ENCODE results near the gene PSAP.

Gene PSAP

DNA sequence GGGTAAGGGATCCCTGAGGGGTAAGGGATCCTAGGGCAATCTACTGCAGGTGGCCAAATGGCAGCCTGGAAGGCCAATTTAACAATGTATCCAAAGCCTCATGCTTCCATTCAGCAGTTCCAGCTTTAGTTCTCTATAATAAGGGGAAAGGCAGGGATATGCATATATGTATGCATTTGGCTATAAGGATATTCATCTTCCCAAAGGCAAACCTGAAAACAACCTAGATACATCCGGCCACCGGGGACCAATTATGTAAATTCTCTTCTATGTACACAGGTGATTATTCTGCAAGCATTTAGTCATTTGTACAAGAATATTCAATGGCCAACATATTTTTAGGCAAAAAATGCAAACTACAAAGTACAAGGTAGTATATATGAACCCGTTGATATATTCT, 26.7 kb downstream of the PSAP start:
- DNase-seq = no peak

DNA sequence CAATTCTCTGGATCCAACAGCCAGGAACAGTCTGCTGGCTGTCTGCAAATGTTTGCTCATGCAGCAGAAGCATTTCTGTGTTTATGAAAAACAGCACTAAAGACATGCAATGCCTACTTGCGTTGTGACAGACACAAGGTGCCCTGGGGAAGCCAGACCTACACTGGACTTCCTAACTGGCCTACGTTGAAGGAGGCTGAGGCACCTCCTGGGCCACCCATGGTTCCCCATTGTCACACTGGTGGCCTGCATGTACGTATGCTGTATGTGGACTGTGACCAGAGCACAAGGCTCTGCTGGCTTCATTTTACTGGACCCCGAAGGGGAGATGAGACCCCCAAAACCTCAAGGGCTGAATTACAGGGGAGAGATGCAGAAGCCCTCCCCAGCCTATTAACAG, 27.7 kb downstream of the PSAP start:
- no peak for DNase-seq

DNA sequence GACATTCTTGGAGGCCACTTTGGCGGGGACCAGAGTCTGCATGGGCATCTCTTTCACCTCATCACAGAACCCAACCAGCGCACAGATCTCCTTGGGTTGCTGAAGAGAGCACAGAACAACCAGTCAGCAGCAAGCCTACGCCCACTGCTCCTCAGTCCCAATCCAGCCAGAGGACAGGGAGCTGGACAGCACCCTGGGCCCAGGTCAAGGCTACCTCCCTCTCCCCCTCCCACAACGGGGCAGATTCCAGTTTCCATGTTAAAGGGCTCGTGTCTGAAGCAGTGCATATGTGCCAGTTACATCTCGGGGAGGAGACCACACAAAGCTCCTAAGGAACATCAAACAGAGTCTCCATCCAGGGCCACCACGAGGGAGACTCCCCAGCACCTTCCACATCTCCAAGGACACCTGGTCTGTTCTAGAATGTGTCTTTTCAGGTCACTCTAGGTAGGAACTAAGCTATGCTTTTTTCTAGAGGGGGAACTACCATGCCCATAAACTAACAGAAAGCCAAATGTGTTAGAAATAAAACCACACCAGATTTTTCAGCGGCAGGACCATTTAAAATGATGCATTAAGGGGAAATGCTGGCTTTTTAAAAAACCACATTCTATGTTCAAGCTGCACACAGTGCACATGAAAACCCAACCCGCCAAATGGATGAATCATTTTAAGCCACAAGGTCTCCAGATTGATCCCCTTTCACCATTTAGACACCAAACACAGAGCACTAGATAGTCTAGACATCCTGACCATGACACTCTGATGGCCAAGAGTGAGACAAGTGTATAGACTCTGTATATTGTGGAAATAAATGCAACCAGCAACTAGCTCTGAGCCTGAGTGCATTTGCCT, 28.9 kb downstream of the PSAP start:
- DNase-seq = no peak

DNA sequence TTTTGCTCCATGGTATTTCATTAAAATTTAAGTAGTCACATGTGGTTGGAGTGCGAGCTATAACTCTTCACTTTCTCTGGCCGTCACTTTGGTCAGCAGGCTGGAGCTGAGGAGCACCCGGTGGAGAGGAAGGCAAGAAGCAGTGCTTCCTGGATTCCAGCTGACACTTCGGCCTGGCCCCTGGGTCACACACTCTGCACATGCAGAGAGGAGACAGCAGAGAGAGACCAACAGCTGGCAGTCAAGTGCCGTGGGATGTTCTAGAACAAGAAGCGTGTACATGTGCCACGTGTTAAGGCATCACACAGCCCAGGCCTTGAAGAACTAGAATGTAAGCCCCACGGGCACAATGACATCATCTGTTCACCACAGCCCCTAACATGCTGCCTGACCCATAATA, 30.1 kb downstream of the PSAP start:
- DNase-seq = no peak

DNA sequence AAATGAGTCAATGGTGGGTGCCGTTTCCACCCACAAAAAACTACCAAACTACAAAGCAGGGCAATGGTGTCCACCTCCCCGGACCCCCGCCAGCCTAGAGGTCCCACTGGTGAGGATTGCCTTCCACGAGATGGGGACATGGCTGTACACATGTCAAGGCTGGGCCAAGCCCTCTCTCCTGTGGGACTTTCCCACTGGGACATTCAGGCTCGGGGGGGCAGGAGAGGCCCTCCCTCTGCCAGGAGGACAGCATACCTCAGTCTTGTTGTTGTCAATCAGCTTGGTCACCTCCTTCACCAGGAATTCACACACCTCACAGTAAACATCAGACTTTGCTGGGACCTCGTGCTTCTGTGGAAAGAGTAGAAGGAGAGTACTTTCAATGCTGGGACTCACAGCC, 31.1 kb downstream of the PSAP start:
- no peak for DNase-seq

DNA sequence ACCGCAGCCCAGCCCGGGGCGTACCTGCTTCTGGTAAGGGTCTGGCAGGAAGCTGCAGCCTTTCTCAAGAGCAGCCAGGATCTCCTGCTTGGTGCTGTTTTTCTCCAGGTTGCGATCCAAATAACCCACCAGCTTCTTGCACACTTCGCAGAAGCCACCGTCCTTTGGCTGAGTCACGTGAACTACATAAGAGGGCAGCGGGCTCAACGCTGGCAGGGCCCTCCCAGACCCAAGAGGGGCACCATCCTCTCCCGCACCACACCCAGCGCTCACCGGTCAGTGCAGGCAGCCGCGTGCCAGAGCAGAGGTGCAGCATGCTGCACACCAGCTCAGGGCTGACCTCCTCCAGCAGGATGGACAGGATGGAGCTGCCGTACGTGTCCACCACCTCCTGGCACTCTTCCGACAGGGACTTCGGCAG, 31.6 kb downstream of the PSAP start:
- DNase-seq = no peak

DNA sequence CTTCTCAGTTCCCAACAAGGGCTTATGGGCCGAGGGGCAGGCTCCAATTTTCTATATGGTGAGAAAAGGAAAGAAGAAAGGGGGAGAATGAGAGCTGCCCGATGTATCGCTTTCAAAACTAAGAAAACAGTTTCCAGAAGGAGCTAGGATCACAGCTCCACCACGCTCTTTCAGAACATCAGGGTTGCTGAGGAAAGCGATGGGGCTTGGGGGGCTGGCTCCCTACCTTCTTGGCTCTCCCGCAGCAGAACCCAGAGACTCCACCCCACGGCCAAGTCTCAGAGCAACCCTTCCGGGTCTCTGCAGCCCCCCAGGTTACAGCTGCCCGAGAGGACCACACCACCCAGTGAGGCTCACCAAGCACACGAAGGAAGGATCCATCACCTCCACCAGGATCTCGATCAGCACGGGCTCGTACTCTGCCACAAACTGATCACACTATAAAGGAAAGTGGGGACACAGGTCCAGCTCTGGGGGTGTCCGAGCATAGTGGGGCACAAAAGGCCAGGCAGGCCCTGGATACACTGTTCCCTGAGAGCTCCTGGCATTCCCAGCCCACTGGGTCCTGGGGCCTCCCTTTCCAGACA, 32.3 kb downstream of the PSAP start:
- no peak for DNase-seq

DNA sequence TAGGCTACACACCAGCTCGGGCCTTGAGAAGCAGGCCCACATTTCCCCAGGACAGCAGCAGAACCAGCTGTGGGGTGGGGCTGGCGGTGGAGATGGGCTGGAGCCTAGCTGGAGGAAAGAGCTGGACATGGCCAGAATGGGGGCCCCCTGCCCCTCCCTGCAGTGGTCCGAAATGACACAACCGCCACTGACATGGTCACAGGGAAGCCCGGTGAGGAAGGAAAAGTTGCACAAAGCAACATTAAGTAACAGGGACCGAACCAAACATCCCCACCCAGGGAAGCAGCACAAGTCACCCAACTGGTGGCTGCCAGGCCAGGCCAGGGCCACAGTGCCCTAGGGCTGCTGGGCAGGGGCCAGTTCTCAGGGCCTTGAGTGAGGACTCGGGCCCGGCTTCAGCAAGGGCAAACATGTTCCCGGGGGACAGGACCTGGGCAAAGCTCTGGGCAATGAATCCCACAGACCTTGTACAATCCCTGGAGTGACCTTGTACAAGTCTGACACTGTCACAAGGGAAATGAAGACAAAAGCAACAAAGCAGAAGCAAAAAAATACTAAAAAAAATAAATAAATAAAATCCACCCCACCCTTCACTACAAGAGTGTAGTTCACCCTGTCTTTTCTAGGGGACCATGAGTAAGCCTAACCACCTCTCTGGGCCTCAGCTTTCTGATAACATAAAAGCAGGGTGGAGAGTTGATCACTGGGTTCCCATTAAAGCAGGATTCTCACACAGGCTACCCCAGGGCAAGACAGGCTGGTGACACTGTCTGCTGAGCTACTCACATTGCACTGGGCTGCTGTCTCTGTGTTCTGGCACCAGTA, 33.0 kb downstream of the PSAP start:
- no peak for DNase-seq

DNA sequence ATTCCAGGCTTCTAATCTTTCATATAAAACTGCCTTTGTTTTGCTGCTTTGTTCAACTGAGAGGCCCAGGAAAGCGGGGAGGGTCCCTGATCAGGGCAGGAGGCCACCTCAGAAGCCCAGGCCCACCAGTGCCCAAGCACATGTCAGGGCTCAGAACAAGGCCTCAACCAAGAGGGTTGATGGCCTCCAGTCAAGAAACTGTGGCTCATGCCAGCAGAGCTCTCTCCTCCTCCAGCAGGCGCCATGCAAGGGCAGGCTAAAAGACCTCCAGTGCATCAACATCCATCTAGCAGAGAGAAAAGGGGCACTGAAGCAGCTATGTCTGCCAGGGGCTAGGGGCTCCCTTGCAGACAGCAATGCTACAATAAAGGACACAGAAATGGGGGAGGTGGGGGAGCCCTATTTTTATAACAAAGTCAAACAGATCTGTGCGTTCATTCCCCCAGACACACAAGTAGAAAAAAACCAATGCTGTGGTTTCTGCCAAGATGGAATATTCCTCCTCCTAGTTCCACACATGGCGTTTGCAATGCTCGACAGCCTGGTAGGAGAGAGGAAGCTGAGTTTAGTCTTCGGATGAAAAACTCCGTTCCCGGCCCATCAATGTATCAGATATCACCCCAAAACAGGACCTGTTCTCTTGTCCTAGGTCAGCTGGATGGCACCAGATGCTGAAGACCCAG, 34.0 kb downstream of the PSAP start:
- DNase-seq = no peak

DNA sequence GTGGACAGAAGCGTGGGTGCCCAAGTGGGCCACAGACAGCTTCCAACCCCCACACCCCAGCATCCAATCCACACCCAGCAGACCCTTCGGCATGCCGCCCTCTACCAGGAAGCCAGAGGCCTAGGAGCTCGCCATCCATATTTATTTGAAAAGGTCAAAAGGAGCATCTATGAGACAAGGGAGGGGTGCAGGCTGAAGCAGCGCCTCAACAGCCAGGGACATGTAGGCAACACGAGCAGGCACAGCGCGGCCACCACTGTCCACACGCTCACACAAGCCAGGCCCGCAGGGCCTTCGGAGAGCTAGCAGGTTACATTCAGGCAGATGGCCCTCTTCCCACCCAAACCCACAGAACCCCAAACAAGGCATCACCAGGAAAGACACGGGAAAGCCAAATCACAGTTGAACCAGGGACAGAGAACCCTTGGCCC, 34.6 kb downstream of the PSAP start:
- no peak for DNase-seq

DNA sequence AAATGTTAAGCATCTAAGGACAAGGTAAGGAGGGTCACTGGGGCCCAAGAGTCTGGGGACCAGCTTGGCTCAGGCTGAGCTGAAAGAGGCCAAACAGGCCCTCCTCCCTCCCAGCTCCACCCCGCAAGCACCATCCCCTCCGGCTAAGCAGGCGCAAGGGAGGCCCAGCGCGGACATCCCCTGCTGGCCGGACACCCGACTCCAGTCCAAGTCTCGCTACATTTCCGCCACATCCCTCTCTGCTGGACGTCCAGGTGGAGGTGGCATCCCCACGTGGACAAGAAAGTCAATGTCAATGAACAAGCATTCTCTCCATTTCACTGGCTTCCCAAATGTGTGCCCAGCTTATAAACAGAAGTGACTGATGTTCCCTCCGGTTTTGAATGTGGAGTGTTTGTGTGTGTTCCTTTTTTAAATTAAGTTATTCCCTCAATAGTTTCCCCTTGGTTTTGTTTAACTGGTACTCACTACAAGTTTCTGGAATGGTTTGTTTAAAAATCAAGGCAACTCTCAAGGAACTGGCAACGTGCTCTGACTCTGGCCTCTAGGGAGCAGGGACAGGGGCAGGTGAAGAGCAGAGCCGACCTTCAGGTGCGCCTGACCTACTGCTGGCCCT, 35.4 kb downstream of the PSAP start:
- no peak for DNase-seq

DNA sequence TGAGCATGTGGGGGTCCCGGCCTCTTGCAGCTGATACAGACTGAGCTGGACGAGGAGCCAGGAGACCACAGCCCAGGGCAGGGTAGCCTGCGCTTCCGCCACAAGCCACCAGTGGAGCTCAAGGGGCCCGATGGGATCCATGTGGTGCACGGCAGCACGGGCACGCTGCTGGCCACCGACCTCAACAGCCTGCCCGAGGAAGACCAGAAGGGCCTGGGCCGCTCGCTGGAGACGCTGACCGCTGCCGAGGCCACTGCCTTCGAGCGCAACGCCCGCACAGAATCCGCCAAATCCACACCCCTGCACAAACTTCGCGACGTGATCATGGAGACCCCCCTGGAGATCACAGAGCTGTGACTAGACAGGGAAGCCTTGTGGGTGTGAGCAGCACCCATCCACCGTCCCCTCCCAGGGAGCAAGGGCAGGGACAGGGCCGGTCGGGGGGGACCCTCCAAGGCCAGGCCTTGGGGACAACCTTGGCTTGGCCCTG, 36.1 kb downstream of the PSAP start:
- no peak for DNase-seq

DNA sequence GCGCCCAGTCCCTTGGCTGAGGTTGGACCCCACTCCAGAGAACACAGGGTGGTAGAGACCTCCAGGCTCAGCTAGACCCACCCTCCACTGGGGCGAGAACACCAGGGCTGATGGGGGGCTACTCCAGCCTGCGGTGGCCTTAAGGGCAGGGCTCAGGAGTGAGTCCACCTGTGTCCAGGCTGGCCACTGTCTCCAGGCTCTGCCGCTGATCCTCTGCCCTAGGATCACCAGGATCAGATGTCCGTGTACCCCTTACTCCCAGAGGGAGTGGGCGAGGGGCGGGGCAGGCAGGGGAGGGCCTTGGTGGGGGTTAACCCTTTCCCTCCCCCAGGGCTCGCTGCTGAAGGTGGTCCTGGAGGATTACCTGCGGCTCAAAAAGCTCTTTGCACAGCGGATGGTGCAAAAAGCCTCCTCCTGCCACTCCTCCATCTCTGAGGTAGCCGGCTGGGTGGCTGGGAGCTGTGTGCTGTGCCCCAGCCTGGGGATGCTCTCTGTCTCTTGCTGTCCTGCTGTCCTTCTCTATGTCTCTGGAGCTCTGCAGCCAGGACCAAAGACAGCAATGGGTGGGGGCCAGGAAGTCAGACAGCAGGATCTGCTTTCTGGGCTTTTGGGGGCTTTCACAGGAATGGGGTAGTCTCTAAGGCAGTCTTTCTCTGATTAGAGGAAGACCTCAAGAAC, 38.0 kb downstream of the PSAP start:
- no peak for DNase-seq

DNA sequence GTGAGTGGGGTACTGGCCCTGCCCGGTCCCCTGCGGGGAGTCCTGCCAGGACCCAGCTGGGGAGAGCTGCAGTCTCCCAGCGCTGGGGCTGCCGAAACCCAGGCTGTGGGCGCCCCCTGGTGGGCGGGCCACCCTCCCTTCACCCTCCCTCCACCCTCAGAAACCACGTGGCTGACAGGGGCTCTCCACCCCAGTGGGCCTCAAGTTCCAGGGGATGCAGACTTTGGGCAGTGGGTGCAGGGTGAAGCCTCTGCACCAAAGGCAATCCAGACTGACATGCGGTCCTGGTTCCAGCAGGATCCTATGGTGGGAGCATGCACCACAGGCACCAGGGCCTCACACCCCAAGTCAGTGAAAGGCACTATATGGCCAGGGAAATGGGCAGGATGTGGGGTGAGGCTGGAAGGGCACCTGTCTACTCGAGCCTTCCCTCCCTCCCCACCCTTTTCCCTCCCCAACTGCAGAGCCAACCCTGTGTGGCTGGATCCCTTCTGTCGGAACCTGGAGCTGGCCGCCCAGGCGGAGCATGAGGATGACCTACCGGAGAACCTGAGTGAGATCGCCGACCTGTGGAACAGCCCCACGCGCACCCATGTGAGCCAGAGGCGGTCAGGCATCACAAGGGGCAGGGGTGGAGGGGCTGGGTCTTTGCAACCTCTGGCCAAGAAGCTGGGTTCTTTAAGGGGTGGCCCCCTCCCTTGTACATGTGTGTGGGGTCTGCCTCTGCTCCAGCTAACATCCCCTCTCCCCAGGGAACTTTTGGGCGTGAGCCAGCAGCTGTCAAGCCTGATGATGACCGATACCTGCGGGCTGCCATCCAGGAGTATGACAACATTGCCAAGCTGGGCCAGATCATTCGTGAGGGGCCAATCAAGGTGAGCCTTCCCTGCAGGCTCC, 38.8 kb downstream of the PSAP start:
- peak; percentile 3 for DNase-seq

DNA sequence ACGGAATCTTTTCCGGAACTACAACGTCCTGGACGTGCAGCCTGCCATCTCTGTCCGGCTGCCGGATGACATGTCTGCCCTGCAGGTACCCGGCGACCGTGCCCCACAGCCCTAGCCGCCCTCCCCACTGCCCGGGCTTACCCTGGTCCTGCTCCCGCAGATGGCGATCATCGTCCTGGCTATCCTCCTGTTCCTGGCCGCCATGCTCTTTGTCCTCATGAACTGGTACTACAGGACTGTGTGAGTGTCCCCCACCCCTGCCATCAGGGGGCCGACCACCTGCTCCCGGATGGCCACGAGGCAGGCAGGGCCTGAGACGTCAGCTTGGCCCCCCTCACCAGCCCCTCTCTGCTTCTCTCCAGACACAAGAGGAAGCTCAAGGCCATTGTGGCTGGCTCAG, 39.7 kb downstream of the PSAP start:
- DNase-seq = no peak

DNA sequence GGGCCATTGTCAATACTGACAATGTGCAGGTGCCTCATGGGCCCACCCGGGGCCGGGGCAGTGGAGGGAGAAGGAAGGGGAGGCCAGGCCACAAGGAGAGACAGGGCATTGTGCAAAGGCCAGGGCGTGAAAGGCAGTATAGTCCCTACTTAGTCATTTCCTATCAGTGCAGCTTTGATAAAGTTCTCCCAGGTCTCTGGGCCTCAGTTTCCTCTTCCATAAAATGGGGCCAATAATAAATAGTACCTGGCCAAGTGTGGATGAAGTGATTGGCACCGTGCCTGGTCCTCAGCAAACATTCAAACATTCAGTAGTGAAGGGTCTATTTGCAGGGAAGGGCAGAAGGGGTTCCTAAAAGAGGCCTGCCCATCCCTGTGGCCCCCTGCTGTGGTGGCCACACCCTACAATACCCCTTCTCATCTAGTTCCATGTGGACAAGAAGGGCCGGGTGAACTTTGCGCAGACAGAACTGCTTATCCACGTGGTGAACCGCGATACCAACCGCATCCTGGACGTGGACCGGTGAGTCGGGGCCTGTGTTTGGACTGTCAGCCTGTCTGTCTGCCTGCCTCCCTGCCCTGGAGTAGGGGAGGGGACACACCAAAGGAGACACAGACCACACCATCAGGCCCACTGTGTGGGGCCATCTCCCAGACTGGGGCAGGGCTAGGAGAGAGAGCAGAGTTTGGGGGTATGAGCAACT, 40.9 kb downstream of the PSAP start:
- no peak for DNase-seq

DNA sequence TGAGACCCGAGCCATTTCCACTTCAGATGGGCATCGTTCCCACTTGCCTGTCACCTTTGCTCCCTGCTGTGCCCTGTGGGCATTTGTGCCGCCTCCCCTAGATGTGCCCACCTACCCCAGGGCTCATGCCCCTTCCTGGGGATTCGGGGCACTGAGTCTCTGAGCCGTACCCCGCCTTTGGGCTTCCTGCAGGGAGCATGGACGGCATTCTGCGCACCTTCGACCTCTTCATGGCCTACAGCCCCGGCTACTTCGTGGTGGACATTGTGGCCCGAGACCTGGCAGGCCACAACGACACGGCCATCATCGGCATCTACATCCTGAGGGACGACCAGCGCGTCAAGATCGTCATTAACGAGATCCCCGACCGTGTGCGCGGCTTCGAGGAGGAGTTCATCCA, 41.4 kb downstream of the PSAP start:
- no peak for DNase-seq

DNA sequence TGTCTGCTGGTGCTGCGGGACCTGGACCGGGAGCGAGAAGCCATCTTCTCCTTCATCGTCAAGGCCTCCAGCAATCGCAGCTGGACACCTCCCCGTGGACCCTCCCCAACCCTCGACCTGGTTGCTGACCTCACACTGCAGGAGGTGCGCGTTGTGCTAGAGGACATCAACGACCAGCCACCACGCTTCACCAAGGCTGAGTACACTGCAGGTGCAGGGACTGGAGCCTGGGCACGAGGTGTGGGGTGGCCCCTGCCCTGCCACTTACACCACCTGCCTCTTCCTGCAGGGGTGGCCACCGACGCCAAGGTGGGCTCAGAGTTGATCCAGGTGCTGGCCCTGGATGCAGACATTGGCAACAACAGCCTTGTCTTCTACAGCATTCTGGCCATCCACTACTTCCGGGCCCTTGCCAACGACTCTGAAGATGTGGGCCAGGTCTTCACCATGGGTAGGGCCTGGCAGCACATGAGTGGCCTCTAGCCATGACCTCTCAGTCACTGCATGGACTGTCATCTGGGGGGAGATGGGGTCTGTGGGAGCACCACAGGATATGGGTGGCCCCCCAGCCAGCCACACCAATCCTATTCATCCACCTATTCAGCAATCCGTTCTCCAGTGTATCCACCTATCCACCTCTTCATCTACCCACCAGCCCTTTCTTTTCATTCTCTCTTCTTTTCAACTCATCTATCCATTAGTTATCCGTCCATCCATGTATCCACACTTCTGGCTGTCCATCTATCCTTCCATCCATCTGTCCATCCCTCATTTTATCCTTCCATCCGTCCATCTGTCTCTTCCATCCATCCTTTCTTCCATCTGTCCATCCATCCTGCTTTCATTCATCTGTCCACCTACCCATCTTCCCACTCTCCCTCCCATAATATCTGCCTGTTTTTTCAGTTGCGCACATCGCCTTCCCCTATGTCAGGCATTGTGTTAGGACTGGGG, 43.2 kb downstream of the PSAP start:
- no peak for DNase-seq

Data from T1000 (cell line).